Common myeloid progenitor, CD34-positive (primary cell): Measurements from ENCODE around the gene EIF3K.

Source experiments
- CTCF ChIA-PET: fragments of 350-600 bp; sonication (Branson Sonifier 250); formaldehyde crosslinking; loops from one replicate; lab custom pipeline; 2021; ENCODE audit warnings: antibody characterized with exemption; lab: Charles Lee
- POLR2A ChIA-PET: fragments of 350-600 bp; sonication (Branson Sonifier 250); formaldehyde crosslinking; loops from one replicate; lab custom pipeline; 2021; ENCODE audit warnings: antibody characterized with exemption; lab: Charles Lee
- DNase-seq, 3 donors: peaks; one replicate each; pipeline versions ENCODE4 v3.0.0 to v3.0.0-alpha.2; 2013
- H3K27ac ChIP-seq, 2 experiments: 1 replicate in 1 of 2; 2 replicates in 1 of 2; pipeline ENCODE4 v1.7.0; 2013; ENCODE audit warnings: inconsistent platforms in 2 of 2, low read length in 2 of 2, mild to moderate bottlenecking in 2 of 2, low read depth in 1 of 2, moderate library complexity in 1 of 2; ENCODE audit not compliant: severe bottlenecking in 2 of 2, insufficient read depth in 1 of 2, poor library complexity in 1 of 2
- H3K27me3 ChIP-seq, 5 experiments: replicated peaks in 2 of 5; 1 replicate in 3 of 5; 2 replicates in 2 of 5; pipeline versions ENCODE4 v1.6.1 to v1.7.0; 2013; ENCODE audit warnings: low read length in 4 of 5, mild to moderate bottlenecking in 2 of 5, moderate library complexity in 2 of 5, inconsistent platforms in 1 of 5; ENCODE audit not compliant: insufficient read depth in 5 of 5, control insufficient read depth in 4 of 5
- H3K36me3 ChIP-seq, 4 experiments: 1 replicate in 2 of 4; 2 replicates in 2 of 4; pipeline versions ENCODE4 v1.6.1 to v1.7.0; 2013; ENCODE audit warnings: low read length in 3 of 4, control low read depth in 1 of 4, mild to moderate bottlenecking in 1 of 4; ENCODE audit not compliant: control insufficient read depth in 4 of 4, insufficient read depth in 4 of 4
- H3K4me1 ChIP-seq, 4 experiments: 1 replicate in 3 of 4; 2 replicates in 1 of 4; pipeline versions ENCODE4 v1.6.1 to v1.7.1; 2013; ENCODE audit warnings: low read length in 3 of 4, mild to moderate bottlenecking in 3 of 4, control low read depth in 1 of 4, inconsistent platforms in 1 of 4, moderate library complexity in 1 of 4; ENCODE audit not compliant: control insufficient read depth in 4 of 4, insufficient read depth in 4 of 4; ENCODE audit errors: control extremely low read depth in 1 of 4
- H3K4me3 ChIP-seq, 7 experiments: 1 replicate in 4 of 7; 2 replicates in 3 of 7; pipeline versions ENCODE4 v1.5.1 to v1.7.0; 2013; ENCODE audit warnings: mild to moderate bottlenecking in 7 of 7, low read length in 6 of 7, moderate library complexity in 6 of 7, inconsistent platforms in 2 of 7, low read depth in 2 of 7, control low read depth in 1 of 7; ENCODE audit not compliant: insufficient read depth in 4 of 7, control insufficient read depth in 1 of 7; ENCODE audit errors: extremely low read depth in 1 of 7
- H3K9me3 ChIP-seq, 5 experiments: 1 replicate in 4 of 5; 2 replicates in 1 of 5; pipeline versions ENCODE4 v1.6.1 to v1.7.1; 2013; ENCODE audit warnings: low read length in 4 of 5, mild to moderate bottlenecking in 2 of 5, inconsistent platforms in 1 of 5, low read depth in 1 of 5, moderate library complexity in 1 of 5; ENCODE audit not compliant: control insufficient read depth in 4 of 5, insufficient read depth in 2 of 5; ENCODE audit errors: control extremely low read depth in 1 of 5
- WGBS: methylation state at CpG from one replicate; pipeline ENCODE4 v1.1.5; 2013; ENCODE audit not compliant: insufficient coverage; 5-methylcytosine and 5-hydroxymethylcytosine counted together

Gene EIF3K

GRCh38 chr19:38665950-38666662 is 47.1 kb downstream of the EIF3K start:
- WGBS, result 72% methylated on average over 12 of the region's 19 CpGs
- no peaks in the 10 kb centered on the region for H3K9me3 ChIP-seq
- peaks cover 0 to 22% (median 0%) of the 10 kb centered on the region in 4 experiments for H3K36me3 ChIP-seq
- H3K27me3 ChIP-seq, result no peaks in the 10 kb centered on the region
- ChIA-PET POLR2A (interaction anchor here (1.6 kb wide), 1 partner anchor 20 kb away, joined by 4 read pairs; no protein-coding TSS in a partner anchor), CTCF (interaction anchor here (1.0 to 4.2 kb wide), 5 partner anchors 13 to 22 kb away, joined by 3 to 22 read pairs (median 5); no protein-coding TSS in a partner anchor)
- H3K27ac ChIP-seq, result peak overlapping the region; percentile 60 to 79
- H3K4me1 ChIP-seq, result peaks cover 44 to 91% (median 87%) of the 10 kb centered on the region in 4 experiments
- H3K4me3 ChIP-seq, result peak overlapping the region in 2 of 7 experiments; percentile 8 to 25
- no peak for DNase-seq

GRCh38 chr19:38666663-38667511 is 47.9 kb downstream of the EIF3K start:
- no peaks in the 10 kb centered on the region for H3K27me3 ChIP-seq
- H3K27ac ChIP-seq, result peak overlapping the region; percentile 60 to 79
- H3K4me1 ChIP-seq, result peaks cover 45 to 97% (median 94%) of the 10 kb centered on the region in 4 experiments
- 41% methylated on average over 6 of the region's 10 CpGs for WGBS
- H3K4me3 ChIP-seq, result peak overlapping the region in 3 of 7 experiments; percentile 24 to 40 (median 27)
- peak; percentile 34 to 76 (median 63) for DNase-seq
- peaks cover 0 to 21% (median 0%) of the 10 kb centered on the region in 4 experiments for H3K36me3 ChIP-seq
- H3K9me3 ChIP-seq, result no peaks in the 10 kb centered on the region
- CTCF ChIA-PET, result interaction anchor here (1.0 to 4.2 kb wide), 4 partner anchors 14 to 23 kb away, joined by 3 to 22 read pairs (median 4); no protein-coding TSS in a partner anchor
- POLR2A ChIA-PET, result interaction anchor here (0.5 to 1.6 kb wide), 3 partner anchors 10 to 19 kb away, joined by 4 read pairs; no protein-coding TSS in a partner anchor

- DNase-seq, result peak in 2 of 3 donors; percentile 57 to 68
- Histone ChIP-seq H3K4me3 (peak overlapping the region in 4 of 7 experiments; percentile 19 to 50 (median 34)), H3K36me3 (peaks cover 0 to 18% (median 0%) of the 10 kb centered on the region in 4 experiments), H3K9me3 (no peaks in the 10 kb centered on the region), H3K4me1 (peaks cover 41 to 92% (median 89%) of the 10 kb centered on the region in 4 experiments), H3K27me3 (no peaks in the 10 kb centered on the region), H3K27ac (peak overlapping the region; percentile 60 to 79)
- POLR2A ChIA-PET, result interaction anchor here (1.2 to 1.6 kb wide), 2 partner anchors 9 to 19 kb away, joined by 4 read pairs; no protein-coding TSS in a partner anchor
- CTCF ChIA-PET, result interaction anchor here (1.1 to 2.5 kb wide), 5 partner anchors 10 to 22 kb away, joined by 4 to 12 read pairs (median 5); no protein-coding TSS in a partner anchor
- WGBS, result 9% methylated on average over 8 of the region's 8 CpGs
Observed at GRCh38 chr19:38667661-38668171, 48.7 kb downstream of the EIF3K start.

- peak; percentile 49 to 84 (median 75) for DNase-seq
- Histone ChIP-seq H3K4me3 (peak overlapping the region in 6 of 7 experiments; percentile 23 to 59 (median 40)), H3K4me1 (peaks cover 37 to 85% (median 76%) of the 10 kb centered on the region in 4 experiments), H3K27ac (peak overlapping the region in 1 of 2 experiments; percentile 56), H3K36me3 (peaks cover 0 to 13% (median 0%) of the 10 kb centered on the region in 4 experiments), H3K27me3 (no peaks in the 10 kb centered on the region), H3K9me3 (no peaks in the 10 kb centered on the region)
- CTCF ChIA-PET, result interaction anchor here (0.6 to 2.7 kb wide), 9 partner anchors 9 to 160 kb away, joined by 3 to 12 read pairs (median 6); partner anchors contain the start of gene ACTN4
- 0% methylated on average over 5 of the region's 5 CpGs for WGBS
- POLR2A ChIA-PET, result no interaction called here
Observed at GRCh38 chr19:38669552-38669951, 50.6 kb downstream of the EIF3K start.

- Histone ChIP-seq H3K4me3 (peak overlapping the region in 2 of 7 experiments; percentile 1 to 48), H3K36me3 (peaks cover 0 to 11% (median 0%) of the 10 kb centered on the region in 4 experiments), H3K27me3 (no peaks in the 10 kb centered on the region), H3K9me3 (no peaks in the 10 kb centered on the region), H3K27ac (peak overlapping the region; percentile 6 to 56), H3K4me1 (peaks cover 36 to 85% (median 76%) of the 10 kb centered on the region in 4 experiments)
- 89% methylated on average over 1 of the region's 3 CpGs for WGBS
- ChIA-PET POLR2A (interaction anchor here (0.6 to 1.1 kb wide), 4 partner anchors 24 to 309 kb away, joined by 3 to 5 read pairs (median 3); partner anchors contain the start of gene ACTN4), CTCF (interaction anchor here (0.9 to 2.7 kb wide), 6 partner anchors 12 to 42 kb away, joined by 3 to 8 read pairs (median 3); no protein-coding TSS in a partner anchor)
- DNase-seq, result no peak
Observed at GRCh38 chr19:38670921-38671398, 52.0 kb downstream of the EIF3K start.

- Histone ChIP-seq H3K27ac (peak overlapping the region in 1 of 2 experiments; percentile 56), H3K9me3 (no peaks in the 10 kb centered on the region), H3K36me3 (peaks cover 0 to 13% (median 0%) of the 10 kb centered on the region in 4 experiments), H3K27me3 (no peaks in the 10 kb centered on the region), H3K4me1 (peaks cover 39 to 85% (median 76%) of the 10 kb centered on the region in 4 experiments), H3K4me3 (peak overlapping the region in 1 of 7 experiments; percentile 2)
- POLR2A ChIA-PET, result interaction anchor here (0.6 to 1.5 kb wide), 3 partner anchors 24 to 50 kb away, joined by 3 to 4 read pairs (median 3); partner anchors contain the start of gene ACTN4
- no peak for DNase-seq
- CTCF ChIA-PET, result interaction anchor here (0.6 to 1.8 kb wide), 7 partner anchors 10 to 43 kb away, joined by 3 to 6 read pairs (median 3); no protein-coding TSS in a partner anchor
- 100% methylated on average over 1 of the region's 4 CpGs for WGBS
Observed at GRCh38 chr19:38671654-38672053, 52.7 kb downstream of the EIF3K start.
